IMR-90 (cell line): ENCODE measurements around the gene OSTN.

ENCODE experiments used
- POLR2A ChIP-seq: IDR thresholded peaks from 2 replicates; pipeline ENCODE4 v1.6.1; 2012; ENCODE audit warnings: mild to moderate bottlenecking, low read depth, low read length
- RCOR1 ChIP-seq: IDR thresholded peaks from 2 replicates; pipeline ENCODE4 v1.6.1; 2012; ENCODE audit warnings: mild to moderate bottlenecking, low read length, improper control_type of control experiment; ENCODE audit not compliant: insufficient replicate concordance

GRCh38 chr3:191221638-191222037 is 22.6 kb downstream of the OSTN start:
- TF ChIP-seq POLR2A (no peak), RCOR1 (no peak)
